HepG2 (cell line): ENCODE results near the gene COL9A3.

ENCODE experiments used
- CBX5 ChIP-seq: sonication (generic); formaldehyde crosslinking; IDR thresholded peaks from 2 replicates; pipeline ENCODE4 v1.4.0; 2020; ENCODE audit warnings: missing genetic modification reagents, borderline replicate concordance
- FOXK2 ChIP-seq: fragments of 450-650 bp; IDR thresholded peaks from 2 replicates; pipeline ENCODE4 v1.6.1; 2016
- ZFP41 ChIP-seq: sonication (generic); formaldehyde crosslinking; IDR thresholded peaks from 2 replicates; pipeline ENCODE4 v1.4.0; 2020; ENCODE audit warnings: mild to moderate bottlenecking, missing genetic modification reagents, borderline replicate concordance

DNA sequence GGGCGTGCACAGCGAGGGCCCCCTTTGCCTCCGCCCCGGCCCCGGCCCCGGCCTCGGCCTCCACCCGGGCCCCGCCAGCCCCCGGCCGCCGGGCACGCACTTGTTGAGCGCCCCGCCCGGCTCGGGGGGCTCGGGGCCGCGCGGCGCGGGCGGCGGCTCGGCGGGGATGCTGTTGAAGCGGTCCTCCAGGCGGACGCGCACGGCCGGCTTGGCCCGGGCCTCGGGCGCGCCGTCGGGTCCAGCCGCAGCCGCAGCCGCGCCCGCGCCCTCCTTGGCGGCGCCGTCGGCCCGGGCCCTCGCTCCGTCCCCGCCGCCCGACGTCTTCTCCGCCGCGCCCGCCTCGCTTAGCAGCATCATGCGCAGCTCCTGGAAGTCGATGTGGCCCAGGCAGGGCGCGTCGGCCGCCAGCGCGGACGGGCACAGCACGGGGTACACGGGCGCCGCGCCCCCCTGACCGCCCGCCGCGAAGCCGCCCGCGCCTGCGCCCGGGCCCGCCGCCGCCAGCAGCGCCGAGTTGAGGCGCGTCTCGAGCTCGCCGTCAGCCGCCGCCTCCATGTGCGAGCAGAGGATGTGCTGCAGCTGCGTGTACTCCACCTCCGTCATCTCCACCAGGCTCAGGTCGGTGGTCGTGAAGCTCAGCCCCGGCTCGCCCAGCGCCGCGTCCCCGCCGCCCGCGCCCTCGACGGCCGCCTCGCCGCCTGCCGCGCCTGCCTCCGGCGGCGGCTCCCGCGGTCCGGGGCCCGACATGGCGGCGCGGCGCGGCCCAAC is 44.3 kb downstream of the COL9A3 start:
- TF ChIP-seq CBX5 (CRISPR knock-in tag) (no peak), ZFP41 (no peak), FOXK2 (no peak)
